Endothelial cell of umbilical vein (primary cell): Measurements from ENCODE around the gene MAX. TPM values are rescaled to one million over a fixed set of nuclear protein-coding genes. Genes with fewer than 3 reads are reported as not detected.

Experiments
- BruUV-seq: library from RNA; stranded (reverse); fragments of 400-500 nt; replicated peaks from 2 replicates; lab custom pipeline; 2021; lab: Mats Ljungman, UMichigan
- CTCF ChIA-PET: fragments of 300-600, 350-600 bp; sonication (Branson Sonifier 250); formaldehyde crosslinking; loops from one replicate; lab custom pipeline; 2021; ENCODE audit warnings: antibody characterized with exemption, inconsistent platforms; lab: Charles Lee
- POLR2A ChIA-PET: fragments of 300-600, 350-600 bp; sonication (Branson Sonifier 250); formaldehyde crosslinking; loops from one replicate; lab custom pipeline; 2021; ENCODE audit warnings: antibody characterized with exemption, inconsistent platforms; lab: Charles Lee
- DNase-seq: peaks from one replicate; pipeline ENCODE4 v3.0.0-alpha.2; 2011; ENCODE audit warnings: low read depth, low spot score
- FAIRE-seq: peaks from 2 replicates; lab custom pipeline; 2011; peaks lifted over from hg19 to GRCh38; lab: Jason Lieb, UNC
- H2AFZ ChIP-seq: 2 replicates; pipeline ENCODE4 v1.6.0; 2012; ENCODE audit warnings: low read depth, low read length, control low read depth, inconsistent platforms
- H3K27ac ChIP-seq: 2 replicates; pipeline ENCODE4 v1.5.1; 2011; ENCODE audit warnings: low read depth, mild to moderate bottlenecking, control low read depth, low read length, moderate library complexity; ENCODE audit not compliant: insufficient read depth
- H3K27me3 ChIP-seq, 2 experiments: 2 replicates each; pipeline versions ENCODE4 v1.6.0 to v1.6.1; 2011; ENCODE audit warnings: low read length in 2 of 2, mixed read lengths in 1 of 2; ENCODE audit not compliant: control insufficient read depth in 2 of 2, insufficient read depth in 2 of 2
- H3K36me3 ChIP-seq, 2 experiments: 2 replicates in 1 of 2; 3 replicates in 1 of 2; pipeline ENCODE4 v1.5.1; 2011; ENCODE audit warnings: low read length in 2 of 2, mild to moderate bottlenecking in 1 of 2, moderate library complexity in 1 of 2; ENCODE audit not compliant: control insufficient read depth in 2 of 2, insufficient read depth in 2 of 2; ENCODE audit errors: extremely low read depth in 1 of 2
- H3K4me1 ChIP-seq: 3 replicates; pipeline ENCODE4 v1.5.1; 2011; ENCODE audit warnings: mild to moderate bottlenecking, low read length; ENCODE audit not compliant: control insufficient read depth, insufficient read depth; ENCODE audit errors: extremely low read depth
- H3K4me2 ChIP-seq: 2 replicates; pipeline ENCODE4 v1.6.1; 2011; ENCODE audit warnings: low read length, control low read depth, mixed read lengths; ENCODE audit not compliant: insufficient read depth
- H3K4me3 ChIP-seq, 3 experiments: fragments of 200-600 bp in 1 of 3; sonication (generic), shearing (Covaris generic) in 1 of 3; replicated peaks in 1 of 3; 2 replicates each; pipeline ENCODE4 v1.5.1; 2011 to 2016; ENCODE audit warnings: control low read depth in 3 of 3, low read length in 3 of 3, mild to moderate bottlenecking in 2 of 3, inconsistent platforms in 1 of 3, low read depth in 1 of 3, moderate library complexity in 1 of 3; ENCODE audit not compliant: insufficient read depth in 1 of 3
- H3K79me2 ChIP-seq: 2 replicates; pipeline ENCODE4 v1.6.0; 2012; ENCODE audit warnings: low read length, inconsistent platforms; ENCODE audit not compliant: control insufficient read depth, insufficient read depth
- H3K9ac ChIP-seq: replicated peaks from 2 replicates; pipeline ENCODE3; 2011; ENCODE audit warnings: low read length, control low read depth; ENCODE audit not compliant: insufficient read depth; ENCODE audit errors: extremely low read depth
- H3K9me1 ChIP-seq: replicated peaks from 3 replicates; pipeline ENCODE4 v1.6.0; 2011; ENCODE audit warnings: mild to moderate bottlenecking, low read length; ENCODE audit not compliant: control insufficient read depth, insufficient read depth; ENCODE audit errors: extremely low read depth
- H3K9me3 ChIP-seq: replicated peaks from 2 replicates; pipeline ENCODE4 v1.5.1; 2012; ENCODE audit warnings: low read length, inconsistent platforms; ENCODE audit not compliant: control insufficient read depth, insufficient read depth
- H4K20me1 ChIP-seq: replicated peaks from 2 replicates; pipeline ENCODE3; 2011; ENCODE audit warnings: mild to moderate bottlenecking, low read length; ENCODE audit not compliant: control insufficient read depth, insufficient read depth; ENCODE audit errors: extremely low read depth
- CTCF ChIP-seq, 2 donors: IDR thresholded peaks; 1 replicate in 1 of 2; 2 replicates in 1 of 2; pipeline ENCODE4 v1.5.1; 2011; ENCODE audit warnings: low read length in 2 of 2, mild to moderate bottlenecking in 2 of 2, moderate library complexity in 2 of 2, control low read depth in 1 of 2, inconsistent platforms in 1 of 2, low read depth in 1 of 2; ENCODE audit not compliant: insufficient read depth in 1 of 2; ENCODE audit errors: extremely low read depth in 1 of 2
- EZH2 ChIP-seq: IDR thresholded peaks from 2 replicates; pipeline ENCODE4 v1.6.1; 2012; ENCODE audit warnings: borderline replicate concordance, low read depth, mild to moderate bottlenecking, moderate library complexity, low read length, inconsistent platforms; ENCODE audit not compliant: severe bottlenecking
- FOS ChIP-seq: IDR thresholded peaks from 2 replicates; pipeline ENCODE4 v1.6.1; 2011; ENCODE audit warnings: mild to moderate bottlenecking, low read length, moderate library complexity, borderline replicate concordance; ENCODE audit not compliant: insufficient read depth
- GATA2 ChIP-seq: IDR thresholded peaks from 2 replicates; pipeline ENCODE4 v1.7.0; 2011; ENCODE audit warnings: low read depth, mild to moderate bottlenecking, moderate library complexity, mixed read lengths, low read length; ENCODE audit not compliant: insufficient read length, insufficient read depth
- JUN ChIP-seq: IDR thresholded peaks from 2 replicates; pipeline ENCODE4 v1.6.1; 2011; ENCODE audit warnings: borderline replicate concordance, low read depth; ENCODE audit not compliant: insufficient read length, insufficient read depth
- MAX ChIP-seq: IDR thresholded peaks from 2 replicates; pipeline ENCODE4 v1.6.1; 2011; ENCODE audit not compliant: insufficient read depth, insufficient read length
- MYC ChIP-seq: IDR thresholded peaks from one replicate; pipeline ENCODE4 v1.6.1; 2011; ENCODE audit warnings: mild to moderate bottlenecking, low read depth, low read length
- POLR2A ChIP-seq: IDR thresholded peaks from 2 replicates; pipeline ENCODE4 v1.6.1; 2012; ENCODE audit warnings: low read depth, mild to moderate bottlenecking, control low read depth, low read length
- POLR2AphosphoS5 ChIP-seq: IDR thresholded peaks from 2 replicates; pipeline ENCODE4 v1.6.1; 2012; ENCODE audit warnings: low read depth, mild to moderate bottlenecking, control low read depth, low read length, moderate library complexity; ENCODE audit not compliant: insufficient read depth
- dilution Hi-C: fragments of 300-500 bp; cut with MboI; formaldehyde crosslinking; loops from one replicate; pipeline ENCODE4 v1.15.0; 2019; ENCODE audit warnings: low sequenced_read_pairs; ENCODE audit not compliant: extremely low pct_ligation_motif_present
- intact Hi-C: fragments of 100-400 bp; cut with micrococcal nuclease; formaldehyde crosslinking; loops from one replicate; pipeline ENCODE4 v1.10.0; 2022
- polyA plus RNA-seq, 4 experiments: library from polyadenylated mRNA; depleted of rRNA in 3 of 4; stranded (reverse) in 3 of 4; unstranded in 1 of 4; fragments of >200 nt; gene quantifications; 2 replicates each; pipeline versions ENCODE4 v1.2.1 to v1.2.3, GENCODE V29; 2011 to 2012; ENCODE audit warnings: missing spikeins in 1 of 4
- total RNA-seq: library from RNA; stranded (reverse); gene quantifications from 2 replicates; pipeline ENCODE4 v1.2.3, GENCODE V29; 2021

The MAX gene
- total and polyA plus RNA-seq, 2 donors (not counting 3 experiments of a cell fraction or from before 2014, with no cell fraction given): 70.1 to 79.5 TPM

GRCh38 chr14:65149116-65149515, 46.8 kb upstream of the MAX start:
- DNase-seq (no peak), FAIRE-seq (no peak)
- ChIA-PET CTCF (interaction anchor here (2.5 kb wide), 1 partner anchor 15 kb away, joined by 13 read pairs; no protein-coding TSS in a partner anchor), POLR2A (no interaction called here)
- no peaks in the 10 kb centered on the region for H3K36me3 ChIP-seq
- H3K4me3 ChIP-seq: no peak overlapping the region
- H3K9me3 ChIP-seq: no peaks in the 10 kb centered on the region
- dilution Hi-C loops (no loop called here), intact Hi-C loops (no loop called here)
- H3K9ac ChIP-seq: no peak overlapping the region
- TF ChIP-seq POLR2A: no peak
- TF ChIP-seq EZH2: no peak
- TF ChIP-seq FOS: no peak
- TF ChIP-seq GATA2: no peak
- TF ChIP-seq POLR2AphosphoS5: no peak
- no peak overlapping the region for H2AFZ ChIP-seq
- H3K4me1 ChIP-seq: no peaks in the 10 kb centered on the region
- H3K79me2 ChIP-seq: no peaks in the 10 kb centered on the region
- H4K20me1 ChIP-seq: no peaks in the 10 kb centered on the region
- H3K9me1 ChIP-seq: no peaks in the 10 kb centered on the region
- H3K27me3 ChIP-seq: peaks cover 2 to 3% of the 10 kb centered on the region in 2 experiments
- BruUV-seq: no TSS peak
- H3K4me2 ChIP-seq: no peak overlapping the region
- H3K27ac ChIP-seq: no peak overlapping the region

- FAIRE-seq: no peak
- no TSS peak for BruUV-seq
These were observed 41.9 kb upstream of the MAX start for GRCh38 chr14:65144170-65144569.

More at GRCh38 chr14:65144170-65144569, 41.9 kb upstream of the MAX start:
- dilution Hi-C loops: no loop called here
- H3K36me3 ChIP-seq: no peaks in the 10 kb centered on the region
- TF ChIP-seq MAX (no peak), JUN (no peak), MYC (no peak), POLR2AphosphoS5 (no peak), EZH2 (no peak), POLR2A (no peak), FOS (no peak), CTCF (IDR thresholded peaks at IDR 0.05; ENCODE audit: extremely low read depth in 1 of 2, insufficient read depth in 1 of 2, low read depth in 1 of 2, low read length in 2 of 2) (no peak), GATA2 (no peak)
- intact Hi-C loops: no loop called here
- no peak overlapping the region for H3K27ac ChIP-seq
- no peak overlapping the region for H3K9ac ChIP-seq
- POLR2A ChIA-PET: no interaction called here
- H3K9me3 ChIP-seq: no peaks in the 10 kb centered on the region
- DNase-seq: no peak
- H3K9me1 ChIP-seq: no peaks in the 10 kb centered on the region
- peaks cover 10% of the 10 kb centered on the region in 2 experiments for H3K27me3 ChIP-seq
- CTCF ChIA-PET: no interaction called here
- H3K79me2 ChIP-seq: no peaks in the 10 kb centered on the region
- H4K20me1 ChIP-seq: no peaks in the 10 kb centered on the region
- no peak overlapping the region for H3K4me2 ChIP-seq
- H3K4me1 ChIP-seq: no peaks in the 10 kb centered on the region
- H3K4me3 ChIP-seq: no peak overlapping the region
- H2AFZ ChIP-seq: no peak overlapping the region
